Thyroid gland (tissue), 4 donors: ENCODE results near the gene RPA3.

ENCODE experiments used
- POLR2A ChIP-seq, 2 donors: fragments of 450-650 bp; IDR thresholded peaks; one replicate each; pipeline ENCODE4 v1.6.1; 2017; ENCODE audit warnings: antibody characterized with exemption in 2 of 2, mild to moderate bottlenecking in 2 of 2, moderate library complexity in 1 of 2
- TF ChIP-seq, protein P1 (sequence below), 6 experiments: fragments of 200-600 bp in 3 of 6; fragments of 450-650 bp in 3 of 6; sonication (generic) in 3 of 6; IDR thresholded peaks; one replicate each; pipeline ENCODE4 v1.5.1; 2016 to 2019; ENCODE audit warnings: antibody characterized with exemption in 6 of 6, mild to moderate bottlenecking in 2 of 6, inconsistent platforms in 1 of 6, moderate library complexity in 1 of 6

DNA sequence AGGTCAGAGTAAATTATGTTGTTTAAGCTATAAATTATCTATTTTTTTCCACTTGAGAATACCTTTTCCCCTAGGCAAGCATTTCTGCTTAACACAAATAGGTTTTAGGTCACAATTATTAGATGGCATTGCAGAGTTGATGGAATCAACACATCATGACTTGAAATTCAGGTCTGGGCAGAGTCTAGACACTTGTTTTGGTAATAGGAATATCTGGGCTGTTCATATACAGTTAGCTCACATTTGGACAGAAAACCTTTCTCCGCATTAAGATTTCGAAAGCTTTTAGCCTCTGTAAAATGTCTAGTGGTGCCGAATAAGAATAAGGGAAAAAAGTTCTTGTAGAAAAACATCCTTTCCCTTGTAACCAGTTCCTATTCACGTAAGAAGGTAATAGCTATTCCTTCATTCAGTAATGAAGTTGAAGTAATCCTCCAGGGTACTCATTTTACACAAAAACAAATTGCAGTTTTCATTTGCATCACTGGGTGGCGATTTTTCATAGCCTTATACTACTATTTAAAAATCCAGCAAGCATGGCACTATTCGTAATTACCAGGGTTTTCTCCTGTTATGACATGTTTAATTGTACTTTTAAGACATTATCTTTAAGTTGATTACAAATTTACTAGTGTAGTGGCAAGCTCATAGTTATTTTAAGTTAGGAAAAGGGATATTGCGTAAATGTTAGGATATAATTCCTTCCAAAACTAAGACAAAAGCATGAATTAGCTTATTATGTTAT lies 37.0 kb downstream of the RPA3 start:
- TF ChIP-seq, protein P1, sequence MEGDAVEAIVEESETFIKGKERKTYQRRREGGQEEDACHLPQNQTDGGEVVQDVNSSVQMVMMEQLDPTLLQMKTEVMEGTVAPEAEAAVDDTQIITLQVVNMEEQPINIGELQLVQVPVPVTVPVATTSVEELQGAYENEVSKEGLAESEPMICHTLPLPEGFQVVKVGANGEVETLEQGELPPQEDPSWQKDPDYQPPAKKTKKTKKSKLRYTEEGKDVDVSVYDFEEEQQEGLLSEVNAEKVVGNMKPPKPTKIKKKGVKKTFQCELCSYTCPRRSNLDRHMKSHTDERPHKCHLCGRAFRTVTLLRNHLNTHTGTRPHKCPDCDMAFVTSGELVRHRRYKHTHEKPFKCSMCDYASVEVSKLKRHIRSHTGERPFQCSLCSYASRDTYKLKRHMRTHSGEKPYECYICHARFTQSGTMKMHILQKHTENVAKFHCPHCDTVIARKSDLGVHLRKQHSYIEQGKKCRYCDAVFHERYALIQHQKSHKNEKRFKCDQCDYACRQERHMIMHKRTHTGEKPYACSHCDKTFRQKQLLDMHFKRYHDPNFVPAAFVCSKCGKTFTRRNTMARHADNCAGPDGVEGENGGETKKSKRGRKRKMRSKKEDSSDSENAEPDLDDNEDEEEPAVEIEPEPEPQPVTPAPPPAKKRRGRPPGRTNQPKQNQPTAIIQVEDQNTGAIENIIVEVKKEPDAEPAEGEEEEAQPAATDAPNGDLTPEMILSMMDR (IDR thresholded peaks at IDR 0.05): peak; percentile 30 to 83 (median 54)
- TF ChIP-seq POLR2A (IDR thresholded peaks at IDR 0.05): no peak
